GM21515 (cell line): ENCODE results near the gene RAP1B.

Experiments used
- ATAC-seq: cut with Tn5 transposase; IDR thresholded peaks from one replicate; pipeline ENCODE4 v1.9.1; 2021; ENCODE audit not compliant: unreplicated experiment

The RAP1B gene

GRCh38 chr12:68611094-68611805 is 551 bp downstream of the RAP1B start:
- peak; percentile 31 for ATAC-seq

- no peak for ATAC-seq
These were observed 1.1 kb downstream of the RAP1B start for GRCh38 chr12:68611806-68612160.

GRCh38 chr12:68612202-68612601 is 1.5 kb downstream of the RAP1B start:
- no peak for ATAC-seq

GRCh38 chr12:68612697-68613096 is 2.0 kb downstream of the RAP1B start:
- no peak for ATAC-seq

- ATAC-seq, result no peak
These were observed 2.7 kb downstream of the RAP1B start for GRCh38 chr12:68613209-68613904.

GRCh38 chr12:68614105-68614679 is 3.5 kb downstream of the RAP1B start:
- no peak for ATAC-seq

- no peak for ATAC-seq
These were observed 4.1 kb downstream of the RAP1B start for GRCh38 chr12:68614769-68615168.

GRCh38 chr12:68617160-68617926 is 6.6 kb downstream of the RAP1B start:
- no peak for ATAC-seq

- no peak for ATAC-seq
These were observed 8.8 kb downstream of the RAP1B start for GRCh38 chr12:68619541-68619940.

- ATAC-seq, result no peak
These were observed 10.1 kb downstream of the RAP1B start for GRCh38 chr12:68620519-68621471.

- ATAC-seq, result no peak
These were observed 10.9 kb downstream of the RAP1B start for GRCh38 chr12:68621472-68622081.

- no peak for ATAC-seq
These were observed 11.6 kb downstream of the RAP1B start for GRCh38 chr12:68622250-68622649.

GRCh38 chr12:68623059-68623458 is 12.4 kb downstream of the RAP1B start:
- ATAC-seq, result no peak

- ATAC-seq, result no peak
These were observed 13.3 kb downstream of the RAP1B start for GRCh38 chr12:68623984-68624383.

- ATAC-seq, result no peak
These were observed 14.2 kb downstream of the RAP1B start for GRCh38 chr12:68624933-68625332.

GRCh38 chr12:68627673-68628319 is 17.1 kb downstream of the RAP1B start:
- ATAC-seq, result no peak

- ATAC-seq, result no peak
These were observed 18.0 kb downstream of the RAP1B start for GRCh38 chr12:68628698-68629097.

GRCh38 chr12:68630050-68630449 is 19.4 kb downstream of the RAP1B start:
- no peak for ATAC-seq

- ATAC-seq, result no peak
These were observed 19.9 kb downstream of the RAP1B start for GRCh38 chr12:68630598-68630997.

GRCh38 chr12:68631227-68631626 is 20.5 kb downstream of the RAP1B start:
- no peak for ATAC-seq
